GM19193 (cell line): ENCODE results near the gene RASL11A.

Experiments
- POLR2A ChIP-seq: IDR thresholded peaks from 4 replicates; pipeline ENCODE4 v1.6.1; 2011; ENCODE audit not compliant: insufficient read depth, insufficient read length; ENCODE audit errors: extremely low read depth

Gene RASL11A

GRCh38 chr13:27288392-27288791, 17.8 kb downstream of the RASL11A start:
- no peak for TF ChIP-seq POLR2A

GRCh38 chr13:27289011-27289665, 18.5 kb downstream of the RASL11A start:
- no peak for TF ChIP-seq POLR2A

GRCh38 chr13:27290715-27291114, 20.1 kb downstream of the RASL11A start:
- TF ChIP-seq POLR2A = no peak

GRCh38 chr13:27293076-27293691, 22.6 kb downstream of the RASL11A start:
- TF ChIP-seq POLR2A = no peak

- TF ChIP-seq POLR2A = no peak
Observed at GRCh38 chr13:27293873-27294515, 23.4 kb downstream of the RASL11A start.

- TF ChIP-seq POLR2A = no peak
Observed at GRCh38 chr13:27295096-27295495, 24.5 kb downstream of the RASL11A start.

- TF ChIP-seq POLR2A = no peak
Observed at GRCh38 chr13:27295660-27296059, 25.0 kb downstream of the RASL11A start.

- TF ChIP-seq POLR2A = no peak
Observed at GRCh38 chr13:27296496-27296895, 25.9 kb downstream of the RASL11A start.

- no peak for TF ChIP-seq POLR2A
Observed at GRCh38 chr13:27298849-27299248, 28.2 kb downstream of the RASL11A start.

GRCh38 chr13:27300941-27301586, 30.4 kb downstream of the RASL11A start:
- no peak for TF ChIP-seq POLR2A

- TF ChIP-seq POLR2A = no peak
Observed at GRCh38 chr13:27302643-27303262, 32.1 kb downstream of the RASL11A start.

GRCh38 chr13:27304099-27304498, 33.5 kb downstream of the RASL11A start:
- TF ChIP-seq POLR2A = no peak

- no peak for TF ChIP-seq POLR2A
Observed at GRCh38 chr13:27304611-27305010, 34.0 kb downstream of the RASL11A start.

- no peak for TF ChIP-seq POLR2A
Observed at GRCh38 chr13:27306364-27306763, 35.7 kb downstream of the RASL11A start.

GRCh38 chr13:27308941-27309340, 38.3 kb downstream of the RASL11A start:
- TF ChIP-seq POLR2A = no peak
